GM21515 (cell line): Measurements from ENCODE around the gene NAT8L.
"Not testable (repeated sequence)": the region's sequence is repeated elsewhere in the genome, so short reads cannot be mapped to it uniquely, and the experiment has no call there.

ENCODE experiments used
- ATAC-seq: cut with Tn5 transposase; IDR thresholded peaks from one replicate; pipeline ENCODE4 v1.9.1; 2021; ENCODE audit not compliant: unreplicated experiment

NAT8L gene, protein sequence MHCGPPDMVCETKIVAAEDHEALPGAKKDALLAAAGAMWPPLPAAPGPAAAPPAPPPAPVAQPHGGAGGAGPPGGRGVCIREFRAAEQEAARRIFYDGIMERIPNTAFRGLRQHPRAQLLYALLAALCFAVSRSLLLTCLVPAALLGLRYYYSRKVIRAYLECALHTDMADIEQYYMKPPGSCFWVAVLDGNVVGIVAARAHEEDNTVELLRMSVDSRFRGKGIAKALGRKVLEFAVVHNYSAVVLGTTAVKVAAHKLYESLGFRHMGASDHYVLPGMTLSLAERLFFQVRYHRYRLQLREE

DNA sequence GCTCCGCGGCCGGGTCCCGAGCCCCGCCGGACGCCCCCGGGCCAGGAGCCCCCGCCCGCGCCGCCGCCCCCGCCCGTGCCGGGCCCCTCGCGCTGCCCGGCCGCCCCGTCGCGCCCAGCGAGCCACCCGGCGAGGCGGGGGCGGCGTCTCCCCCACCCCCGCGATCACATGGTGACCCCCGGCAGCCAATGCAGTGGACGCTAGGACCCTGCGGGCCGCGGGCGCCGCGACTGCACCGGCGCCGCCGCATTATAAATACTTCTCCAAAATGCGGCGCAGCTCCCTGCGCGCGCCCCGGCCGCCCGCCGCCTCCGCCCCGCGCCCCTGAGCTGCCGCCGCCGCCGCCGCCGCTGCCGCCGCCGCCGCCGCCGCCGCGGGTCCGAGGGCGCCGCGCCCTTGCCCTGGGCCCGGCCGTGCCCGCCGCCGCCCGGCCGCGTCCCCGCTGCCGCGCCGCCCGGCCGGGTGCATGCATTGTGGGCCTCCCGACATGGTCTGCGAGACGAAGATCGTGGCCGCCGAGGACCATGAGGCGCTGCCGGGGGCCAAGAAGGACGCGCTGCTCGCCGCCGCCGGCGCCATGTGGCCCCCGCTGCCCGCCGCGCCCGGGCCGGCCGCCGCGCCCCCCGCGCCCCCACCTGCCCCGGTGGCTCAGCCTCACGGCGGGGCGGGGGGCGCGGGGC, at the start of gene NAT8L:
TSS of gene NAT8L (plus strand) at position 282 of the 680 bp plus-strand sequence. CDS start at position 467, 185 bp downstream.
- ATAC-seq = no peak

DNA sequence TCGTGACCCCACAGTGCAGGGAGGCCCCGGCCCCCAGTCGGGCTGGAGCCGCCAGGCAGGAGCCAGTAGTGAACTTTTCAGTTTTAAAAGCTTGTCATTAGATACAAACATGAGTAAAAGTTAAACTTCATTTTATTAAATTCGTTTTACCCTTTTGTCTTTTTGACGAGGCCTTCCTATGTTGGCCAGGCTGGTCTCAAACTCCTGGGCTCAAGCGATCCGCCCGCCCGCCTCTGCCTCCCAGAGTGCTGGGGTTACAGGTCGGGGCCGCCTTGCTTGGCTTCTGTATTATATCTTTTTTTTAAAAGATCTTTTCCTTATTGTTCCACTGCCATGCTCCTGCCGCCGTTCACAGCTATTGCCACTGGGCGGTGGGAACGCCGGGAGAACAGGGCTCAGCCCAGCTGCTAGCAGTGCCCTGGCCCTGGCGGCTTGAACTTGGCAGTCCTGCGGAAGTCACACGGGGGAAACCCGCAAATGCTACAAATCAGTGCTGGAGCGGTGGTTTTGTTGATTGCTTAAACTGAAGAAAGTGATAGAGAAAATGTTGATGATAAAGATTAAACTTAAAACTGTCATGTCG, 49.4 kb upstream of the NAT8L start:
- ATAC-seq = peak; percentile 16

DNA sequence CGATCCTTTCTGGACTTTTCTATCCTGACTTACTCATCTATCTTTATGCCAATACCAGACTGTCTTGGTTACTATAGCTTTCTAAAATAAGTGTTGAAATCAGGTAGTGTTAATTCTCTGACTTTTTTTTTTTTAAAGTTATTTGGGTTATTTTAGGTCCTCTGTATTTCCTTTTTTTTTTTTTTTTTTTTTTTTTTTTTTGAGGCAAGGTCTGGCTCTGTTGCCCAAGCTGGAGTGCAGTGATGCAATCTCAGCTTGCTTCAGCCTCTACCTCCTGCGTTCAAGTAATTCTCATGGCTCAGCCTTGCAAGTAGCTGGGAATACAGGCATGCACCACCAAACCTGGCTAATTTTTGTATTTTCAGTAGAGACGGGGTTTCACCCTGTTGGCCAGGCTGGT, 47.5 kb upstream of the NAT8L start:
- no peak for ATAC-seq

DNA sequence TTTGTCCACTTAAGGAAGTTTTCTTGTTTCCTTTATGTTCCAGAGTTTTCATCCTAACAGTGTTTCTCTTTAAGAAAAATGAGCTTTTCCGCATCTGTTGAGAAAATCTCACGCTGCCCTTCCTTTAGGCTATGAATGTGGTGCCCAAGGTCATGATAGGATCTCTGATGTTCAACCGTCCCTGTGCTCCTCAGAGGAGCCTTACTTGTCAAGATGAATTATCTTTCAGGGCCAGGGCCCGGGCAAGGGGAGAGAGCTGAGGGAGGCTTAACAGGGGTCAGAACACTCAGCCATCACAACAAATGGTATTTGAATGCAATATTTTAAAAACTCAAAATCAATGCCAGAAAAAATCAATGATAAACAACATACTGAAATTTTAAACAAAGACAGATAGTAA, 44.1 kb upstream of the NAT8L start:
- ATAC-seq = no peak

DNA sequence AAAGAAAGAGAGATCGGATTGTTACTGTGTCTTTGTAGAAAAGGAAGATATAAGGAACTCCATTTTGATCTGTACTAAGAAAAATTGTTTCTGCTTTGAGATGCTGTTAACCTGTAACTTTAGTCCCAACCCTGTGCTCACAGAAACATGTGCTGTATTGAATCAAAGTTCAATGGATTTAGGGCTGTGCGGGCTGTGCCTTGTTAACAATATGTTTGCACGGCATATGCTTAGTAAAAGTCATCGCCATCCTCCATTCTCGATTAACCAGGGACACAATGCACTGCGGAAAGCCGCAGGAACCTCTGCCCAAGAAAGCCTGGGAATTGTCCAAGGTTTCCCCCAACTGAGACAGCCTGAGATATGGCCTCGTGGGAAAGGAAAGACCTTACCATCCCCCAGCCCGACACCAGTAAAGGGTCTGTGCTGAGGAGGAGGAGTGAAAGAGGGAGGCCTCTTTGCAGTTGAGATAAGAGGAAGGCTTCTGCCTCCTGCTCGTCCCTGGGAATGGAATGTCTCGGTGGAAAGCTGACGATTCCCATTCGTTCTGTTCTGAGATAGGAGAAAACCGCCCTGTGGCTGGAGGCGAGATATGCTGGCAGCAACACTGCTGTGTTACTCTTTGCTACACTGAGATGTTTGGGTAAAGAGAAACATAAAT, 37.6 kb upstream of the NAT8L start:
- ATAC-seq = not testable (repeated sequence)

DNA sequence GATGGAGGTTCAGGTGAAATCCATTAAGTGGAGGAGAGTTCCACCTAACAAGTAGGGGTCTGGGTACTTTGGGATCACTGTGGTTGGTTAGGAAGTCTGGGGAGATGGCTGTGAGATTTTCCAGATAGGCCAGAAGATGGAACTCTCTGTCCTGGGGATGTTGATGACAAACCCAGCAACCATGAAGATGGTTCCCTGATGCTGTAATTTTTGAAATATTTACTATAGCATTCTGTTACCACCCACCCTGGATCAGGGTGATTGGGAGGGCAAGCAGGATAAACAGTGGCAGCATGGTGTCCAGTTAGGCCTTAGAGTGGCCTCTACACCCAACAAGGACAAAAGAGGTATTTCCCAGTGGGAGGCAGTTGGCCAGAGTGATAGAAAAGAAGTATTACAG, 34.4 kb upstream of the NAT8L start:
- ATAC-seq = no peak

DNA sequence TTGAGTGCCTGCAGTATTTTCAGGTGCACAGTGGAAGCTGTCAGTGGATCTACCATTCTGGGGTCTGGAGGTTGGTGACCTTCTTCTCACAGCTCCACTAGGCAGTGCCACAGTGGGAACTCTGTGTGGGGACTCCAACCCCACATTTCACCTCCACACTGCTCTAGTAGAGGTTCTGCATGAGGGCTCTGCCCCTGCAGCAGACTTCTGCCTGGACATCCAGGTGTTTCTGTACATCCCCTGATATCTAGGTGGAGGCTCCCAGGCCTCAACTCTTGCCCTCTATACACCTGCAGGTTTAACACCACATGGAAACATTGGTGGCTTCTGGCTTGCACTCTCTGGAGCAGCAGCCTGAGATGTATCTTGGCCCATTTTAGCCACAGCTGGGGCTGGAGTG, 33.3 kb upstream of the NAT8L start:
- ATAC-seq = no peak

DNA sequence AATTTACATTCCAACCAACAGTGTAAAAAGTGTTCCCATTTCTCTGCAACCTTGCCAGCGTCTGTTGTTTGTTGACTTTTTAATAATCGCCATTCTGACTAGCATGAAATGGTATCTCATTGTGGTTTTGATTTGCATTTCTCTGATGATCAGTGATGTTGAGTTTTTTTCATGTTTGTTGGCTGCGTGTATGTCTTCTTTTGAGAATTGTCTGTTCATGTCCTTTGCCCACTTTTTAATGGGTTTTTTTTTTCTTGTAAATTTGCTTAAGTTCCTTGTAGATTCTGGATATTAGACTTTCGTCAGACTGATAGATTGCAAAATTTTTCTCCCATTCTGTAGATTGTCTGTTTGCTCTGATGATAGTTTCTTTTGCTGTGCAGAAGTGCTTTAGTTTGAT, 32.0 kb upstream of the NAT8L start:
- not testable (repeated sequence) for ATAC-seq

DNA sequence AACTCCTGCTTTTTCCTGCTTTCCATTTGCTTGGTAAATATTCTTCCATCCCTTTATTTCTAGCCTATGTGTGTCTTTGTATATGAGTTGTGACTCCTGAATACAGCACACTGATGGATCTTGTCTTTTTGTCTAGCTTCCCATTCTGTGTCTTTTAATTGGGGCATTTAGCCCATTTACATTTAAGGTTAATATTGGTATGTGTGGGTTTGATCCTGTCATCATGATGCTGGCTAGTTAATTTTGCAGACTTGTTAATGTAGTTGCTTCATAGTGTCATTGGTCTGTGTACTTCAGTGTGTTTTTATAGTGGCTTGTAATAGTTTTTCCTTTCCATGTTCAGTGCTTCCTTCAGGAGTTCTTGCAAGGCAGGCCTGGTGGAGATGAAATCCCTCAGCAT, 28.0 kb upstream of the NAT8L start:
- not testable (repeated sequence) for ATAC-seq

DNA sequence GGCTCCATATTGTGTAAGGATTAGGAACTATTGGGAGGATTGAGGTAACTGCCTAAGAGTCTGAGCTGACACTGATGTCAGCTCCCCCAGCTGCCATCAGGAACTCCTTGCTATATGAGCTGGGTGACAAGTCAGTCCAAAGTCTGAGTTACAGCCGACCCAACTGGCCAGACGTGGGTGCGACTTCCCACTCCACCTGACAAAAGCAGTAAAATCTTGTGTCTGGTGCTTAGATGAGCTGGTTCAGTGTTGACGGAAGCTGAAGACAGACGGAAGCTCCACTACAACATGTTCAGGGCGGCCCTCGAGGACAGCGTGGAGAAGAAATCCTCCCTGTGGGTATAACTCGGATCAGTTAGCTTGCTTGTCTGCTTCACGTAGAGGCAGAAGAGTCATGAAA, 22.8 kb upstream of the NAT8L start:
- no peak for ATAC-seq

DNA sequence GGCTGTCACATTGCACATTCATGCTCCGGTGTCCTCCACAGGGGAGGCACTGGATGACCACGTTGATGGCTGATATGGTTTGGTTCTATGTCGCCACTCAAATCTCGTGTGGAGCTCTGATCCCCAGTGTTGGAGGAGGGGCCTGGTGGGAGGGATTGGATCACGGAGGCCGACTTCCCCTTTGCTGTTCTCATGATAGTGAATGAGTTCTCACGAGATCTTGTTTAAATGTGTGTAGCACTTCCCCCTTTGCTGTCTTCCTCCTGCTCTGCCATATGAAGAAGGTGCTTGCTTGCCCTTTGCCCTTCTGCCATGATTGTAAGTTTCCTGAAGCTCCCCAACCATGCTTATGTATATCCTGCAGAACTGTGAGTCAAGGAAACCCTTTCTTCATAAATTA, 22.3 kb upstream of the NAT8L start:
- ATAC-seq = no peak

DNA sequence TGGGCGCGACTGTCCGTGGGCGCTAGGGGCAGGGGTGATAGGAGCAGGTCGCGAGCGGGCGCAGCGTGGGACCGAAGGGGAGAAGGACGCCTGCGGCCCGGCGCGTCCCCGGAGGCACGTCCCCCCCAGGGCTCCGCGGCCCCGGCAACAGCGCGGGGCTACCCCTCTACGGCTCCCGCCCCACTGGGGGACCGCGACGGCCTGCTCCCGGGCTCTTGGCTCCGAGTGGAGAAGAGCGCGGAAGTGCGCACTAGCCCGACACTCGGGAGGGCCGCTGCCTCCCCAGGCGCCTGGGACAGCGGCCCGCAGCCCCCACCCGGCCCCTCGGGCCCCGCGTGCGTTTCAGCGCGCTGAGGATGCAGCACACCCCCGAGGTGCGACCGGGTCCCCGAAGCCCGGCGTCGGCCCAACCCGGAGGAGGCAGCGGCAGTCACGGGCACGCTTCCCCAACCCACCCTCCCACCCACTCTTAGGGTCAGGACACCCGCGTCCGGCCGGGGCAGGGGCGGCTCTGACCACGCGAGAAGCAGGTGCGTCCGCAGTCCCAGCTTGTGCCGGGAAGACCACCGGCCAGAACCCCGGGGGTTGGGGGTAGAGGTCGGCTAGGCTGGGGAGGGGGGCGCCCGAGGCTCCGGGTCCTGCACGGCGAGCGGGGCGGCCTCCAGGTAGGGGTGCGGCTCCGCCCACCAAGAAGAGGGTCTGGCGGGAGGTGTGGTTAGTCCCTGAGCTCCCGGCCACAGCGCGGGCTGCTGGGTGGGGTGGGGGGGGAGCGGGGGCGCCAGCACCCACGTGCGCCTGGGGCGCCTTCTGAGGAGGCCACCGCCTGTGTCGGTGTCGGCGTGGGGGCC, 18.5 kb upstream of the NAT8L start:
- ATAC-seq = no peak

DNA sequence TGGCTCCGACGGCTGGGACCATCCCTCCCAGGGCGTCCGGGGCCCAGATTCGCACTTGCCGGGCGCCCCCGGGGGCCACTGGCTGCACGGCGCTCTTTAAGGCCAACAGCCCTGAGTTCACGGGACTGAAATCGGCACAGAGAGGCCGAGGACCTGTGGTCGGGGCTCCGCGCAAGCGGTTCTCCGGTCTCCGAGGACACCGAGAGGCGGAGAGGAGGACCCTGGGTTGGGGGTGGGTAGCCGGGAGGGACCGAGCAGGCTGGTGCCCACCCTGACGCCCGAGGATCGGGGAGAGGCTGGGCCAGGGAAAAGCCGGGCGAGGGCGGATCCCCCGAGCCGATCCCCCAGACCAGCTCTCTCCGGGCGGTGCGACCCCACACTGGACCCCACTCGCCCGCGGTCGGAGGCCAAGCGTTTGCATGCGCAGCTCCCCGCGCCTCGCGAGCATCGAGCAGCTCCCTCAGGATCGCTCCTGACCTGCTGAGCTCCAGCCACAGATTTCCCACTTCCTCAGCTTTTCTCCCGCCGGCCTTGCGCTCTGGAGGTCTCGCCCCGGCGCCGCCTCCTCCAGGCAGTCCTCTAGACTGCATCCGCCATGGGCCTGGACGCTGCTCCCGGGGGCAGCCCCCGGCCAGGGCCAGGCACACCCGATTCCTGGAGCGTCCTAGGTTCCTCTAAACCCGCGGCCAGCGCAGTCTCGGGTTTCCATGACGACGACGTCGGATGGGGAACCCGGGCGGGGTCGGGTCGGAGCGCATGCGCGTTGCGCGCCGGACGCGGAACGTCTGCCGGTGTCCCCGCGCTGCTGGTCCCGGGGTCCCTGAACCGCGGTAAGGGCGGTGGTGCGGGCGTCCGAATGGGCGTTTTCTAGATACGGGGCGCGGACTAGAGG, 17.6 kb upstream of the NAT8L start:
- peak; percentile 73 for ATAC-seq

DNA sequence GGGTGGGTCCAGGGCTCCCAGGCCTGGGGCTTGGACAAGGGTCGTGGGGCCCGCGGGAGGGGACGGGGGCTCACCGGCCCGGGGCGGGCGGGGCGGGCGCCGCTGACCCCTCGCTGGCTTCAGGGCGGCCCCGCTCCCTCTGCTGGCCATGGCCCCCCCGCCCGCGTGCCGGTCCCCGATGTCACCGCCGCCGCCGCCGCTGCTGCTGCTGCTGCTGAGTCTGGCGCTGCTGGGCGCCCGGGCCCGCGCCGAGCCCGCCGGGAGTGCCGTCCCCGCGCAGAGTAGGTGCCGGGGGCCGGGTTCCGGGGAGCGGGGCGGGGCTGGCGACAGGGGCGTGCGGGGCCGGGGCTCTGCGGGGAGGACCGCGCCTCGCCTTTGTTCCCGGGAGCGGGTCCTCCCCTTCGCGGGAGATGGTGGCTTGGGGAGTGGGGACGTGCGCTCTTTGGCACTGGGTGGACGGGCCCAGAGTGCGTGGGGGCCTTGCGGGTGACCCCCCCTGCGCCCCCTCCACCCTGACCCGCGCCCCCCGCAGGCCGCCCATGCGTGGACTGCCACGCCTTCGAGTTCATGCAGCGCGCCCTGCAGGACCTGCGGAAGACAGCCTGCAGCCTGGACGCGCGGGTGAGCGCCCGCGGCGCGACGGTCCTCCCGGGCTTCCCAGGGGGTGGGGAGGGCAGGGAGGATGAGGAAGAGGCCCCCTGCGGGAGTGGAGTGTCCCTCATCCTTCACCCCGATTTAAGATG, 16.8 kb upstream of the NAT8L start:
- ATAC-seq = peak; percentile 39

DNA sequence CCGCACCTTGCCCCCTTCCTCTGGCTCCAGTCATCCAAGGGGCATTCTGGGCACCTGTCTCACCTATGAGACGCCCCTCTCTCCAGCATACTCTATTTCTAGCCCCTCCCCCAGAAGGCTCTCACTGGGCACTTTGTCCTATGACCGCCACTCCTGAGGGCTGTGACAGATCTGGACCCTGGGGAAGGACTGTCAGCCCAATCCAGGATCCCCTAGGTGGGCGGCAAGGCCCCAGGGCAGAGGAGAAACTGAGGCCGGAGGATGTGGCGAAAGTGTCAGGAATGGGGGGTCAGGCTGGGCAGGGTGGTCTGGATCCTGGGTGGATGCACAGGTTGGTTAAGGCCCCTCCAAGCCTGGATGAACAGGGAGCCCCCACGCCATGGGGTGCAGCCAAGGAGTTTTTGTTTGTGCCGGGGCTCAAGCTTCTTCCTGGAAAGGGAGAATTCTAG, 16.2 kb upstream of the NAT8L start:
- no peak for ATAC-seq

DNA sequence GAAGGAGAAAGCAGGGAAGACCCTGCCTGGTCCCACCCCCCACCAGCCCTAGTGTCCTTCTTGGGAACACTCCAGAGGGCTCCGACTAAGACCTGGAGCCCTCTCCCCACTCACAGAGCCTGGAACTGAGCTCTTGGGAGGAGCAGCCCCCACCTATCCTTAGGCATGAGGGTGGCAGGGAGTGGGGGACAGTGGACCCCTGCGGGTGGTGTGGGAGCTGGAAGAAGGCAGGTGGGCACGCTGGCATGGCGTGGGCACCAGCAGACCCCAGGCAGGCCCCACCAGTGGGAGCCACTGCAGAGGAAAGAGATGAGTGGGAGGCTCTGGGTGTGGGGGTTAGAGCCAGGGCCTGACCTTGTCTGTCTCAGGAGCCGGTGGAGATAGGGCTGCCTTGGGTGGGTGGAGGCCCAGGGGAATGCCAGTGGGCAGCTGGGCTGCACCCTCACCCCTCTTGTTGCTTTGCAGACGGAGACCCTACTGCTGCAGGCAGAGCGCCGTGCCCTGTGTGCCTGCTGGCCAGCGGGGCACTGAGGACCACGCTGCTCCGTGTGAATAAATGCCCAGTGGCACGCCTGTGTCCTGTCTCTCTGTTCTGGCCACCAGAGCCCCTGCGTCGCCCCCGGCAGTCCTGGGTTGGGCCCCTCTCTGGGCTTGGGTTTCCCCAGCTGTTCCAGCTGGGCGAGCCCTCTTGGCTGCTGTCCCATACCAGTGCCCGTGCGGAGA, 15.6 kb upstream of the NAT8L start:
- no peak for ATAC-seq

DNA sequence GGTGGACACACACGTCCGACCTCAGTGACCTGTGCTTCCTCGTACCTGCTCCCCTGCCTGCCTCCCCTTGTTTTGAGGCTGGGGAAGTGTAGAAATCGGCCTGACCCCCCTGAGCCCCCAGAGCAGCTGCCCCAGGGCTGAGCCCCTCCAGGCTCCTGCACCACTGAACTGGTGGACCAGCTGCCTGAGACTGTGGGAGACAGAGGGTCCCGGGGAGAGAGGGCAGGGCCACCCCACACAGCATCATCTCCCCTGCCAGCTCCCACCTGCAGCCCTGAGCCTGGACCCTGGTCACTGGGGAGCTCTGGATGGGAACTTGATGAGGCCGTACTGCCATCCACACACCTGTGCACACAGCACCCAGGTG, 15.0 kb upstream of the NAT8L start:
- ATAC-seq = no peak
